PC-9 (cell line): ENCODE results near the gene EVC2. TPM values are rescaled to one million over a fixed set of nuclear protein-coding genes. Genes with fewer than 3 reads are reported as not detected.

Experiments
- BruUV-seq: library from RNA; stranded (reverse); fragments of 400-500 nt; replicated peaks from 2 replicates; lab custom pipeline; 2021; lab: Mats Ljungman, UMichigan
- CTCF ChIA-PET: fragments of 300-600 bp; sonication (Branson Sonifier 250); formaldehyde crosslinking; loops from one replicate; lab custom pipeline; 2022; ENCODE audit warnings: antibody characterized with exemption; lab: Charles Lee
- POLR2A ChIA-PET: fragments of 300-600 bp; sonication (Branson Sonifier 250); formaldehyde crosslinking; loops from one replicate; lab custom pipeline; 2022; ENCODE audit warnings: antibody characterized with exemption; ENCODE audit not compliant: unreplicated experiment; lab: Charles Lee
- DNase-seq, 2 experiments: peaks; one replicate each; pipeline versions ENCODE4 v3.0.0 to v3.0.0-alpha.2; 2015 to 2022; ENCODE audit warnings: mixed read lengths in 1 of 2
- H2AFZ ChIP-seq: fragments of 200-600 bp; sonication (generic); 2 replicates; pipeline ENCODE4 v1.8.1; 2017; ENCODE audit warnings: antibody characterized with exemption
- H3F3A ChIP-seq: fragments of 200-600 bp; sonication (generic); 2 replicates; pipeline ENCODE4 v1.8.1; 2017; ENCODE audit warnings: antibody characterized with exemption, mild to moderate bottlenecking, low read depth; ENCODE audit not compliant: insufficient read depth
- H3K27ac ChIP-seq: fragments of 200-600 bp; sonication (generic); 2 replicates; pipeline ENCODE4 v1.6.1; 2016; ENCODE audit warnings: mixed run types
- H3K27me3 ChIP-seq: fragments of 200-600 bp; sonication (generic); 2 replicates; pipeline ENCODE4 v1.6.1; 2016; ENCODE audit warnings: low read depth, mixed run types; ENCODE audit not compliant: insufficient read depth
- H3K36me3 ChIP-seq: fragments of 200-600 bp; sonication (generic); 2 replicates; pipeline ENCODE4 v1.6.1; 2016; ENCODE audit warnings: low read depth, mixed run types
- H3K4me1 ChIP-seq: fragments of 200-600 bp; sonication (generic); replicated peaks from 2 replicates; pipeline ENCODE4 v1.6.1; 2016; ENCODE audit warnings: mixed run types; ENCODE audit not compliant: insufficient read depth
- H3K4me2 ChIP-seq: fragments of 200-600 bp; sonication (generic); 2 replicates; pipeline ENCODE4 v1.6.1; 2017; ENCODE audit warnings: mixed run types
- H3K4me3 ChIP-seq: fragments of 200-600 bp; sonication (generic); 2 replicates; pipeline ENCODE4 v1.6.1; 2016; ENCODE audit warnings: mixed run types
- H3K79me2 ChIP-seq: fragments of 200-600 bp; sonication (generic); 2 replicates; pipeline ENCODE4 v1.6.1; 2017; ENCODE audit warnings: low read depth, mixed run types
- H3K9me2 ChIP-seq: fragments of 200-600 bp; sonication (generic); 2 replicates; pipeline ENCODE4 v1.8.1; 2017; ENCODE audit warnings: mild to moderate bottlenecking; ENCODE audit not compliant: insufficient read depth
- H3K9me3 ChIP-seq: fragments of 200-600 bp; sonication (generic); 2 replicates; pipeline ENCODE4 v1.8.1; 2016; ENCODE audit warnings: low read depth; ENCODE audit not compliant: insufficient read depth
- H4K20me1 ChIP-seq: fragments of 200-600 bp; sonication (generic); 2 replicates; pipeline ENCODE4 v1.8.1; 2017; ENCODE audit not compliant: insufficient read depth
- CTCF ChIP-seq: fragments of 200-600 bp; sonication (generic); conservative IDR thresholded peaks from 2 replicates; pipeline ENCODE4 v1.6.1; 2017; ENCODE audit warnings: mixed run types, antibody characterized with exemption, mild to moderate bottlenecking, moderate library complexity
- EZH2 ChIP-seq: fragments of 200-600 bp; sonication (generic); IDR thresholded peaks from 2 replicates; pipeline ENCODE4 v1.8.0; 2017; ENCODE audit warnings: antibody characterized with exemption, low read depth
- intact Hi-C: fragments of 100-400 bp; cut with micrococcal nuclease; formaldehyde crosslinking; loops from one replicate; pipeline ENCODE4 v1.10.0; 2022; ENCODE audit not compliant: unreplicated experiment
- total RNA-seq: library from RNA; stranded (reverse); gene quantifications from 2 replicates; pipeline ENCODE4 v1.2.3, GENCODE V29; 2021

EVC2 gene
- total RNA-seq, 1 experiment from 2014 or later = 1.4 TPM

- no peak overlapping the region for H3K4me2 ChIP-seq
- CTCF ChIA-PET = no interaction called here
- no peaks in the 10 kb centered on the region for H3F3A ChIP-seq
- intact Hi-C loops = no loop called here
- no peak overlapping the region for H2AFZ ChIP-seq
- peaks cover 4% of the 10 kb centered on the region; the same call in 1 of the 2 replicates for H3K27me3 ChIP-seq
- no peaks in the 10 kb centered on the region for H3K36me3 ChIP-seq
- TF ChIP-seq EZH2 (no peak), CTCF (no peak)
- no peaks in the 10 kb centered on the region for H4K20me1 ChIP-seq
- H3K27ac ChIP-seq = no peak overlapping the region
- no peak overlapping the region for H3K4me3 ChIP-seq
- BruUV-seq = no TSS peak
- H3K9me3 ChIP-seq = no peaks in the 10 kb centered on the region
- POLR2A ChIA-PET = no interaction called here
- no peaks in the 10 kb centered on the region for H3K9me2 ChIP-seq
- no peak for DNase-seq
- H3K4me1 ChIP-seq = no peaks in the 10 kb centered on the region
- H3K79me2 ChIP-seq = no peaks in the 10 kb centered on the region
Observed at GRCh38 chr4:5685296-5685695, 23.1 kb downstream of the EVC2 start.

- peaks cover 4% of the 10 kb centered on the region; the same call in 1 of the 2 replicates for H3K27me3 ChIP-seq
- H3K27ac ChIP-seq = no peak overlapping the region
- intact Hi-C loops = no loop called here
- POLR2A ChIA-PET = no interaction called here
- H3K36me3 ChIP-seq = no peaks in the 10 kb centered on the region
- H3K9me3 ChIP-seq = no peaks in the 10 kb centered on the region
- H4K20me1 ChIP-seq = no peaks in the 10 kb centered on the region
- H3K9me2 ChIP-seq = no peaks in the 10 kb centered on the region
- CTCF ChIA-PET = no interaction called here
- no peaks in the 10 kb centered on the region for H3K4me1 ChIP-seq
- no peak overlapping the region for H3K4me3 ChIP-seq
- no peaks in the 10 kb centered on the region for H3F3A ChIP-seq
- H3K4me2 ChIP-seq = no peak overlapping the region
- TF ChIP-seq CTCF = no peak
- no peak for TF ChIP-seq EZH2
- no peak overlapping the region for H2AFZ ChIP-seq
- BruUV-seq = no TSS peak
- no peak for DNase-seq
- no peaks in the 10 kb centered on the region for H3K79me2 ChIP-seq
Observed at GRCh38 chr4:5683566-5683965, 24.8 kb downstream of the EVC2 start.

- no peak overlapping the region for H2AFZ ChIP-seq
- POLR2A ChIA-PET = no interaction called here
- CTCF ChIA-PET = no interaction called here
- intact Hi-C loops = no loop called here
- H3K9me3 ChIP-seq = no peaks in the 10 kb centered on the region
- no peaks in the 10 kb centered on the region for H4K20me1 ChIP-seq
- no peaks in the 10 kb centered on the region for H3K79me2 ChIP-seq
- H3K4me1 ChIP-seq = no peaks in the 10 kb centered on the region
- no peak overlapping the region for H3K4me2 ChIP-seq
- H3K9me2 ChIP-seq = no peaks in the 10 kb centered on the region
- no peaks in the 10 kb centered on the region for H3F3A ChIP-seq
- H3K4me3 ChIP-seq = no peak overlapping the region
- no peaks in the 10 kb centered on the region for H3K36me3 ChIP-seq
- no peak overlapping the region for H3K27ac ChIP-seq
- no peaks in the 10 kb centered on the region for H3K27me3 ChIP-seq
- no TSS peak for BruUV-seq
- DNase-seq = no peak
- no peak for TF ChIP-seq EZH2
- no peak for TF ChIP-seq CTCF
Observed at GRCh38 chr4:5678977-5679376, 29.4 kb downstream of the EVC2 start.
